ENCODE results near the gene SMARCD2.

- no peak for TF ChIP-seq CTCF (IDR thresholded peaks at IDR 0.05)
- no peak for TF ChIP-seq ZFX (IDR thresholded peaks at IDR 0.05; ENCODE audit: borderline replicate concordance)
Measured at GRCh38 chr17:63819585-63820537, 22.6 kb downstream of the SMARCD2 start.
